LNCaP clone FGC (cell line): ENCODE results near the gene PODNL1.

Experiments used
- DNase-seq: peaks from one replicate; pipeline ENCODE4 v3.0.0-alpha.2; 2011; ENCODE audit warnings: low read depth
- H3K4me3 ChIP-seq: 2 replicates; pipeline ENCODE4 v1.5.1; 2011; ENCODE audit warnings: mild to moderate bottlenecking, low read depth, low read length, control low read depth
- TF ChIP-seq, protein P1 (sequence below): IDR thresholded peaks from 2 replicates; pipeline ENCODE4 v1.5.1; 2012; ENCODE audit warnings: mild to moderate bottlenecking; ENCODE audit not compliant: control insufficient read depth, insufficient read depth; ENCODE audit errors: extremely low read depth

Gene PODNL1

DNA sequence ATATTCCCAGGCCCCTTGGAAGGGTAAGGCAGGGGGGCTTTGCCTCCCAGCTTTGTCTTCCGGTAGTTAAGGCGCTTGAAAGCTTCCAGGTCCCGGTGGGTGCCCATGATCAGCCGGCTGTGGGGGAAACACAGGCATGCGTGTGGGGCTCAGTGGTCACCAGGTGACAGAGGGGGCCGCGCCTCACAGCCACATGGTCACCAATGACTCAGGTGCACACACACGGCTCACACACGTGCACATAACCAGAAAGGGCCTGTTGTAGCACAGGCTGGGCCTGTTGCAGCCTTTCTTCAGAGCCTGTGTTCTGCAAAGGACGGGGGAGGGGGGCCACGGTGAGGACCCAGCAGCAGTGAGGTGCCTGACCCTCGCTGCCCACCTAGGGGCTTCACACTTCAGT lies 55.4 kb downstream of the PODNL1 start:
- DNase-seq: no peak
- H3K4me3 ChIP-seq: no peak overlapping the region
- TF ChIP-seq, protein P1, sequence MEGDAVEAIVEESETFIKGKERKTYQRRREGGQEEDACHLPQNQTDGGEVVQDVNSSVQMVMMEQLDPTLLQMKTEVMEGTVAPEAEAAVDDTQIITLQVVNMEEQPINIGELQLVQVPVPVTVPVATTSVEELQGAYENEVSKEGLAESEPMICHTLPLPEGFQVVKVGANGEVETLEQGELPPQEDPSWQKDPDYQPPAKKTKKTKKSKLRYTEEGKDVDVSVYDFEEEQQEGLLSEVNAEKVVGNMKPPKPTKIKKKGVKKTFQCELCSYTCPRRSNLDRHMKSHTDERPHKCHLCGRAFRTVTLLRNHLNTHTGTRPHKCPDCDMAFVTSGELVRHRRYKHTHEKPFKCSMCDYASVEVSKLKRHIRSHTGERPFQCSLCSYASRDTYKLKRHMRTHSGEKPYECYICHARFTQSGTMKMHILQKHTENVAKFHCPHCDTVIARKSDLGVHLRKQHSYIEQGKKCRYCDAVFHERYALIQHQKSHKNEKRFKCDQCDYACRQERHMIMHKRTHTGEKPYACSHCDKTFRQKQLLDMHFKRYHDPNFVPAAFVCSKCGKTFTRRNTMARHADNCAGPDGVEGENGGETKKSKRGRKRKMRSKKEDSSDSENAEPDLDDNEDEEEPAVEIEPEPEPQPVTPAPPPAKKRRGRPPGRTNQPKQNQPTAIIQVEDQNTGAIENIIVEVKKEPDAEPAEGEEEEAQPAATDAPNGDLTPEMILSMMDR: no peak

DNA sequence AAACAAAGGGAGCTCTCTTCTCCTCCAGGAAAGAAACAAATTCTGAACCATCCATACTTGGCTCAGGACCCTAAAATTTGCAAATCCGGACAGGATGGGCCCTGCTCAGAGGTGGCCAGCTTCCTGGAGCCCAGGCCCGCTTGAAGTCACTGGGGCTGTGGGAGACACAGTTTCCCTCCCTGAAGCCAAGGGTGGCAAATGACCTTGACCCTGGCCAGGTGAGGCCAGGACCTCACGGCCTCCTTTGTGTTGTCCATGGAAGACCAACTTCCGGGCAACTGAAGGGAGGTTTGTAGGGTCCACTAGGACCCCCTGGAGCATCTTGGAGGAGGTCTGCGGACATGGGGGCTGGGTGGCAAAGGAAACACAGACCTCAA lies 55.8 kb downstream of the PODNL1 start:
- TF ChIP-seq, protein P1: no peak
- H3K4me3 ChIP-seq: no peak overlapping the region
- no peak for DNase-seq

DNA sequence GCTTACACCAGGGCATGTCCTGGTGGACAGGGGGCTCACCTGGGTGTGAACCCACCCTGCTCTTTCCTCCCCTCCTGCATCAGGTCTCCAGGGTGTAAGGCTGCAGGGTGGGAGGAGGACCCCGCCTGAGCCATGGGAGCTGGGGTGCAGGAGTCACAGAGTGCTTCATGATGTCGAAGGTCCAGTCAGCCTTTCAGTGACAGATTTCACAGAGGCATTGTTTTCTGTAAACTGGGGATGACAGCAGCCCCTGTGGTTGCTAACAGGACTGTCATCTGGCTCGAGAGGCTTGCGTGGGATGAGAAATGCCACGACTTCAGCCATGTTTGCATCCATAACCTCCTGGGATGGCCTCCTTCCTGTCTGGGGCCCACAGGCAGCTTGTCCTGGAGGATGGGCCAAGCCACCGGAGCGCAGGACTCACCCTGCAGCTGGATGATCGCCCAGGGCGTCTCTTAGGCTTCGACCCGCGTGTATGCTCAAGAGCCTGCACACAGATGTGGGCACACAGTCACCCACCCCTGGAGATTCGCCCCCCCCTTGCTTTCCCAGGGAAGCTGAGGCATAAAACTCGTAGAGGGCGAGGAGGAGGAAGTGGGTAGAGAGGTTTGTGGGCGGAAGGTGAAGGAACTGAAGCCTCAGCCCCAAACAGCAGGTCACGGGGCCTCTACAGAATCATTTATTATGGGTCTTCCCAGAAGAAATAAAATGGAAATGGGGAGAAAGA lies 56.4 kb downstream of the PODNL1 start:
- H3K4me3 ChIP-seq: no peak overlapping the region
- TF ChIP-seq, protein P1: no peak
- no peak for DNase-seq

DNA sequence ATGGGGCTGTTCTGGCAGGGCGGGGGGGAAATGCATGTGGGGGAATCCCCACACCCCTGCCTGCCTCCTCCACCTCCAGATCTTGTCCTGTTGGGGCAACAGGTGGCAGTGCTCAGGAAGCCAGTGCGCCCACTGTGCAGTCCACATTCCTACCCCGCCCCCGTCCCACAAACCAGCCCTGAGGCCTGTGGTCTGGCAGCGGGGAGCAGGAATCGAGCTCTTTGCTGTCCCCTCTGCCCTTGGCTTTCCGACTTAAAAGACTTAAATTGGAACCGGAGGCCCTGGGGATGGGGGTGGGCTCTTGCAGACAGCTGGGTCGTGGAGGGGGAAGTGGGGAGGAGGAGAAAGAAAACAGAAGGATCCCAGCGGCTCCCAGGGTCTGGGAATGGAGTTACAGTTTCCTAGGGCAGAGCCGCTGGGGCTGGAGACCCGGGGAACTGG lies 56.9 kb downstream of the PODNL1 start:
- no peak for DNase-seq
- H3K4me3 ChIP-seq: no peak overlapping the region

More for the DNA sequence above, 56.9 kb downstream of the PODNL1 start:
- TF ChIP-seq, protein P1: no peak
